Liver (tissue), 3 donors: ENCODE results near the gene NFRKB.

Experiments used
- EGR1 ChIP-seq, 2 donors: IDR thresholded peaks; 2 replicates each; pipeline ENCODE4 v1.6.1; 2016 to 2018; ENCODE audit warnings: antibody characterized with exemption in 2 of 2, low read depth in 2 of 2
- FOXA2 ChIP-seq: IDR thresholded peaks from 2 replicates; pipeline ENCODE4 v1.6.1; 2016; ENCODE audit warnings: antibody characterized with exemption
- GABPA ChIP-seq, 2 donors: IDR thresholded peaks in 1 of 2; conservative IDR thresholded peaks in 1 of 2; 2 replicates each; pipeline ENCODE4 v1.6.1; 2016; ENCODE audit warnings: antibody characterized with exemption in 2 of 2, mild to moderate bottlenecking in 1 of 2, moderate library complexity in 1 of 2
- JUND ChIP-seq, 2 donors: IDR thresholded peaks; 2 replicates each; pipeline ENCODE4 v1.6.1; 2016; ENCODE audit warnings: antibody characterized with exemption in 2 of 2
- NR2F2 ChIP-seq: IDR thresholded peaks from 2 replicates; pipeline ENCODE4 v1.6.1; 2016; ENCODE audit warnings: antibody characterized with exemption
- RAD21 ChIP-seq, 2 donors: IDR thresholded peaks; 2 replicates each; pipeline ENCODE4 v1.6.1; 2016; ENCODE audit warnings: antibody characterized with exemption in 2 of 2, mild to moderate bottlenecking in 2 of 2
- RXRA ChIP-seq, 2 donors: IDR thresholded peaks; 2 replicates each; pipeline ENCODE4 v1.6.1; 2017 to 2018; ENCODE audit warnings: antibody characterized with exemption in 2 of 2, mild to moderate bottlenecking in 1 of 2
- SP1 ChIP-seq: IDR thresholded peaks from 2 replicates; pipeline ENCODE4 v1.6.1; 2018; ENCODE audit warnings: antibody characterized with exemption, mild to moderate bottlenecking
- TAF1 ChIP-seq: conservative IDR thresholded peaks from 2 replicates; pipeline ENCODE4 v1.6.1; 2016; ENCODE audit warnings: antibody characterized with exemption, mild to moderate bottlenecking
- YY1 ChIP-seq: IDR thresholded peaks from 2 replicates; pipeline ENCODE4 v1.6.1; 2016; ENCODE audit warnings: antibody characterized with exemption, mild to moderate bottlenecking
- TF ChIP-seq, protein P1 (sequence below): fragments of 150-350 bp; IDR thresholded peaks from 2 replicates; pipeline ENCODE4 v1.5.1; 2017; ENCODE audit warnings: improper control_type of control experiment, low read depth, low read length; ENCODE audit not compliant: missing input control
- TF ChIP-seq, protein P2 (sequence below): IDR thresholded peaks from 2 replicates; pipeline ENCODE4 v1.6.1; 2016; ENCODE audit warnings: antibody characterized with exemption
- TF ChIP-seq, protein P3 (sequence below): IDR thresholded peaks from 2 replicates; pipeline ENCODE4 v1.6.1; 2016; ENCODE audit warnings: antibody characterized with exemption
- TF ChIP-seq, protein P4 (sequence below): IDR thresholded peaks from 2 replicates; pipeline ENCODE4 v1.6.1; 2016; ENCODE audit warnings: antibody characterized with exemption, mild to moderate bottlenecking
- donor health status: healthy.
- donor health status: healthy.

DNA sequence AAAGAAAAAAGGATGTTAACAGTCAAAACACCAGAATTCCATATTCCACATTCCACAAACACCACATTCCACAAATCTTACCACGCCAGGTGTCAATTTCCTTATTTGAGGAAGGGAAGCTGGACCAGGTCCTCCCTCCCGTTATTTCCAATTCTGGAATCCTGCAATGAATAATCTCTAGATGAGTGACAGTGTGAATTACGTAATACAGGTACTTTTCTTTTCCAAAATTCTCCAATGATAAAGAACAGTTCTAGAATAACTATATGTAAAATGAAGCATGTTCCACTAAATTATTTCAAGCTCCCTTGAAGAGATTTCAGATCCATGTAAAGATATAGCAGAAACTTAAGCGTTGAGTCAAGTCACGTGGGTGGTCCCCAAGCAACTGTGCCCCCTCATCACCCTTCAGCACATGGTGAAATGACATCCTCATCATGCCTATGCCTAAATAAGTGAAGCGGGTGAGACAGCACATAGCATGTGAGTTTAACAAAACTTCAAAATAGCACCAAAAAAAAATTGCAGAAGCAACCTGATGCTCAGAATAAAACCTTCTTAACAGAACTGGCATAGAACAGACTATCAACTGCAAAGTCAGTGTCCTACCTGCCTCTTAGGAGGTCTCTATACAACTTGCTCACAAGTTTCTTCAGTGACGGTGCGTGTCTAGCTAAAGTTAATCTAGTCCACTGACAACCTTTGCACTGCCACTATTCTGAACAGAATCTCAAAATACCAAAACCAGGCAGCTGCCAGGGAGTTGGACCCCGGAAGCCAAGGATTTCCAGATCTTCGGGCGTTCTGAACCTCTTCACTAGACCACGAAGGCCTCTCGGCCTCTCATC is 876 bp downstream of the NFRKB start:
- TF ChIP-seq, protein P1, sequence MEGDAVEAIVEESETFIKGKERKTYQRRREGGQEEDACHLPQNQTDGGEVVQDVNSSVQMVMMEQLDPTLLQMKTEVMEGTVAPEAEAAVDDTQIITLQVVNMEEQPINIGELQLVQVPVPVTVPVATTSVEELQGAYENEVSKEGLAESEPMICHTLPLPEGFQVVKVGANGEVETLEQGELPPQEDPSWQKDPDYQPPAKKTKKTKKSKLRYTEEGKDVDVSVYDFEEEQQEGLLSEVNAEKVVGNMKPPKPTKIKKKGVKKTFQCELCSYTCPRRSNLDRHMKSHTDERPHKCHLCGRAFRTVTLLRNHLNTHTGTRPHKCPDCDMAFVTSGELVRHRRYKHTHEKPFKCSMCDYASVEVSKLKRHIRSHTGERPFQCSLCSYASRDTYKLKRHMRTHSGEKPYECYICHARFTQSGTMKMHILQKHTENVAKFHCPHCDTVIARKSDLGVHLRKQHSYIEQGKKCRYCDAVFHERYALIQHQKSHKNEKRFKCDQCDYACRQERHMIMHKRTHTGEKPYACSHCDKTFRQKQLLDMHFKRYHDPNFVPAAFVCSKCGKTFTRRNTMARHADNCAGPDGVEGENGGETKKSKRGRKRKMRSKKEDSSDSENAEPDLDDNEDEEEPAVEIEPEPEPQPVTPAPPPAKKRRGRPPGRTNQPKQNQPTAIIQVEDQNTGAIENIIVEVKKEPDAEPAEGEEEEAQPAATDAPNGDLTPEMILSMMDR, result no peak
- TF ChIP-seq FOXA2 (no peak), JUND (IDR thresholded peaks at IDR 0.05) (no peak), YY1 (no peak), NR2F2 (no peak), RAD21 (IDR thresholded peaks at IDR 0.05) (no peak), EGR1 (IDR thresholded peaks at IDR 0.05; ENCODE audit: low read depth in 2 of 2) (no peak), RXRA (IDR thresholded peaks at IDR 0.05) (no peak), SP1 (no peak), GABPA (IDR thresholded peaks at IDR 0.05 in 1 of 2, conservative IDR thresholded peaks at IDR 0.05 in 1 of 2) (no peak), TAF1 (no peak)
- TF ChIP-seq, protein P2, sequence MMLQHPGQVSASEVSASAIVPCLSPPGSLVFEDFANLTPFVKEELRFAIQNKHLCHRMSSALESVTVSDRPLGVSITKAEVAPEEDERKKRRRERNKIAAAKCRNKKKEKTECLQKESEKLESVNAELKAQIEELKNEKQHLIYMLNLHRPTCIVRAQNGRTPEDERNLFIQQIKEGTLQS, result no peak
- TF ChIP-seq, protein P3, sequence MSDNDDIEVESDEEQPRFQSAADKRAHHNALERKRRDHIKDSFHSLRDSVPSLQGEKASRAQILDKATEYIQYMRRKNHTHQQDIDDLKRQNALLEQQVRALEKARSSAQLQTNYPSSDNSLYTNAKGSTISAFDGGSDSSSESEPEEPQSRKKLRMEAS, result no peak
- TF ChIP-seq, protein P4, sequence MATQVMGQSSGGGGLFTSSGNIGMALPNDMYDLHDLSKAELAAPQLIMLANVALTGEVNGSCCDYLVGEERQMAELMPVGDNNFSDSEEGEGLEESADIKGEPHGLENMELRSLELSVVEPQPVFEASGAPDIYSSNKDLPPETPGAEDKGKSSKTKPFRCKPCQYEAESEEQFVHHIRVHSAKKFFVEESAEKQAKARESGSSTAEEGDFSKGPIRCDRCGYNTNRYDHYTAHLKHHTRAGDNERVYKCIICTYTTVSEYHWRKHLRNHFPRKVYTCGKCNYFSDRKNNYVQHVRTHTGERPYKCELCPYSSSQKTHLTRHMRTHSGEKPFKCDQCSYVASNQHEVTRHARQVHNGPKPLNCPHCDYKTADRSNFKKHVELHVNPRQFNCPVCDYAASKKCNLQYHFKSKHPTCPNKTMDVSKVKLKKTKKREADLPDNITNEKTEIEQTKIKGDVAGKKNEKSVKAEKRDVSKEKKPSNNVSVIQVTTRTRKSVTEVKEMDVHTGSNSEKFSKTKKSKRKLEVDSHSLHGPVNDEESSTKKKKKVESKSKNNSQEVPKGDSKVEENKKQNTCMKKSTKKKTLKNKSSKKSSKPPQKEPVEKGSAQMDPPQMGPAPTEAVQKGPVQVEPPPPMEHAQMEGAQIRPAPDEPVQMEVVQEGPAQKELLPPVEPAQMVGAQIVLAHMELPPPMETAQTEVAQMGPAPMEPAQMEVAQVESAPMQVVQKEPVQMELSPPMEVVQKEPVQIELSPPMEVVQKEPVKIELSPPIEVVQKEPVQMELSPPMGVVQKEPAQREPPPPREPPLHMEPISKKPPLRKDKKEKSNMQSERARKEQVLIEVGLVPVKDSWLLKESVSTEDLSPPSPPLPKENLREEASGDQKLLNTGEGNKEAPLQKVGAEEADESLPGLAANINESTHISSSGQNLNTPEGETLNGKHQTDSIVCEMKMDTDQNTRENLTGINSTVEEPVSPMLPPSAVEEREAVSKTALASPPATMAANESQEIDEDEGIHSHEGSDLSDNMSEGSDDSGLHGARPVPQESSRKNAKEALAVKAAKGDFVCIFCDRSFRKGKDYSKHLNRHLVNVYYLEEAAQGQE, result no peak
